K562 (cell line): ENCODE results near the gene C1orf56. TPM values are rescaled to one million over a fixed set of nuclear protein-coding genes. Genes with fewer than 3 reads are reported as not detected.

ENCODE experiments used
- ARID1B ChIP-seq: fragments of 450-650 bp; IDR thresholded peaks from 2 replicates; pipeline ENCODE4 v1.6.1; 2016; ENCODE audit warnings: antibody characterized with exemption, mild to moderate bottlenecking, inconsistent platforms
- CBFA2T3 ChIP-seq: fragments of 450-650 bp; IDR thresholded peaks from 2 replicates; pipeline ENCODE4 v1.6.1; 2017
- CC2D1A ChIP-seq: fragments of 450-650 bp; IDR thresholded peaks from 2 replicates; pipeline ENCODE4 v1.6.1; 2017; ENCODE audit warnings: mild to moderate bottlenecking
- CXXC5 ChIP-seq: fragments of 250-450 bp; sonication (Bioruptor Pico); IDR thresholded peaks from 2 replicates; pipeline ENCODE4 v1.8.0; 2022; ENCODE audit warnings: inconsistent platforms, mild to moderate bottlenecking, moderate library complexity
- FOXM1 ChIP-seq, 2 experiments: fragments of 450-650 bp in 1 of 2; sonication (generic) in 1 of 2; formaldehyde crosslinking in 1 of 2; IDR thresholded peaks; 2 replicates each; pipeline versions ENCODE4 v1.6.1 to v1.9.0; 2017 to 2022; ENCODE audit warnings: low read depth in 2 of 2, mild to moderate bottlenecking in 2 of 2, missing genetic modification reagents in 1 of 2, moderate library complexity in 1 of 2
- HNRNPLL ChIP-seq: fragments of 200-400 bp; formaldehyde crosslinking; IDR thresholded peaks from 2 replicates; pipeline ENCODE4 v1.6.1; 2017; ENCODE audit warnings: low read length, low read depth, mild to moderate bottlenecking; ENCODE audit not compliant: poor library complexity, severe bottlenecking
- ILF3 ChIP-seq: fragments of 450-650 bp; IDR thresholded peaks from 2 replicates; pipeline ENCODE4 v1.6.1; 2018; ENCODE audit warnings: antibody characterized with exemption, mild to moderate bottlenecking, moderate library complexity, borderline replicate concordance
- KLF10 ChIP-seq: fragments of 250-450 bp; sonication (Bioruptor Pico); IDR thresholded peaks from 2 replicates; pipeline ENCODE4 v1.6.1; 2021; ENCODE audit warnings: matching md5 sums
- NFE2L1 ChIP-seq: fragments of 450-650 bp; IDR thresholded peaks from 2 replicates; pipeline ENCODE4 v1.6.1; 2016; ENCODE audit warnings: missing genetic modification characterization, low read depth, mild to moderate bottlenecking, missing compliant biosample characterization, moderate library complexity, borderline replicate concordance
- PYGO2 ChIP-seq: fragments of 450-650 bp; IDR thresholded peaks from 2 replicates; pipeline ENCODE4 v1.6.1; 2016; ENCODE audit warnings: mild to moderate bottlenecking, missing genetic modification characterization, moderate library complexity, missing compliant biosample characterization
- RBM17 ChIP-seq: fragments of 200-400 bp; formaldehyde crosslinking; IDR thresholded peaks from 2 replicates; pipeline ENCODE4 v1.6.1; 2017; ENCODE audit warnings: low read depth, mild to moderate bottlenecking, low read length, borderline replicate concordance
- SAFB2 ChIP-seq: fragments of 200-400 bp; formaldehyde crosslinking; IDR thresholded peaks from 2 replicates; pipeline ENCODE4 v1.6.1; 2018; ENCODE audit warnings: borderline replicate concordance, low read length, low read depth, moderate library complexity; ENCODE audit not compliant: severe bottlenecking
- SIN3A ChIP-seq, 2 experiments: fragments of 150-350 bp in 1 of 2; IDR thresholded peaks; 2 replicates each; pipeline ENCODE4 v1.6.1; 2011 to 2016; ENCODE audit warnings: borderline replicate concordance in 2 of 2, low read depth in 2 of 2, low read length in 2 of 2, mild to moderate bottlenecking in 2 of 2, moderate library complexity in 2 of 2; ENCODE audit not compliant: control insufficient read depth in 1 of 2
- SMARCC2 ChIP-seq: fragments of 450-650 bp; IDR thresholded peaks from 2 replicates; pipeline ENCODE4 v1.6.1; 2017; ENCODE audit warnings: antibody characterized with exemption, moderate library complexity, mild to moderate bottlenecking, low read depth
- ZKSCAN8 ChIP-seq: fragments of 200-800 bp; sonication (Bioruptor generic); IDR thresholded peaks from 2 replicates; pipeline ENCODE4 v1.6.1; 2016; ENCODE audit warnings: missing genetic modification characterization, missing compliant biosample characterization
- ZNF449 ChIP-seq: fragments of 250-450 bp; sonication (Bioruptor Pico); IDR thresholded peaks from 2 replicates; pipeline ENCODE4 v1.8.0; 2022; ENCODE audit warnings: moderate library complexity, mild to moderate bottlenecking, inconsistent platforms
- ZNF507 ChIP-seq: conservative IDR thresholded peaks from 2 replicates; pipeline ENCODE4 v1.6.1; 2017; ENCODE audit warnings: missing genetic modification characterization, missing compliant biosample characterization
- ZNF639 ChIP-seq, 2 experiments: fragments of 200-800 bp in 1 of 2; sonication (Bioruptor generic) in 1 of 2; sonication (generic) in 1 of 2; formaldehyde crosslinking in 1 of 2; IDR thresholded peaks in 1 of 2; conservative IDR thresholded peaks in 1 of 2; 2 replicates each; pipeline versions ENCODE4 v1.5.0 to v1.6.1; 2016 to 2020; ENCODE audit warnings: missing compliant biosample characterization in 1 of 2, missing genetic modification characterization in 1 of 2, missing genetic modification reagents in 1 of 2
- ZNF707 ChIP-seq: fragments of 250-450 bp; sonication (Bioruptor Pico); conservative IDR thresholded peaks from 2 replicates; pipeline ENCODE4 v1.8.0; 2022; ENCODE audit warnings: inconsistent platforms, mild to moderate bottlenecking, moderate library complexity
- polyA plus RNA-seq, 8 experiments: library from polyadenylated mRNA; depleted of rRNA in 4 of 8; stranded (reverse) in 5 of 8; unstranded in 3 of 8; fragments of >200 nt; fragmentation: Nextera tagmentation in 2 of 8; fragmentation: Illumina TruSeq in 1 of 8; extraction: Ambion mirVana in 2 of 8; extraction: Trizol in 1 of 8; gene quantifications; 2 replicates each; pipeline versions ENCODE4 v1.2.1 to v1.2.3, GENCODE V29; 2011 to 2014; ENCODE audit warnings: inconsistent platforms in 1 of 8, missing spikeins in 1 of 8
- total RNA-seq, 7 experiments: library from RNA; depleted of rRNA in 6 of 7; stranded (reverse); fragments of >200 nt in 6 of 7; fragmentation: Illumina TruSeq in 2 of 7; extraction: Trizol in 2 of 7; gene quantifications; 2 replicates each; pipeline versions ENCODE4 v1.2.1 to v1.2.3, GENCODE V29; 2011 to 2021; ENCODE audit warnings: low replicate concordance in 1 of 7
- TF ChIP-seq, protein P1 (sequence below): fragments of 450-650 bp; formaldehyde crosslinking; IDR thresholded peaks from 2 replicates; pipeline ENCODE4 v1.4.0; 2022; ENCODE audit warnings: mild to moderate bottlenecking, moderate library complexity
- TF ChIP-seq, protein P2 (sequence below): fragments of 250-450 bp; sonication (Bioruptor Pico); IDR thresholded peaks from 2 replicates; pipeline ENCODE4 v1.8.0; 2021; ENCODE audit warnings: moderate library complexity, mild to moderate bottlenecking, inconsistent platforms
- TF ChIP-seq, protein P3 (sequence below): fragments of 450-650 bp; conservative IDR thresholded peaks from 2 replicates; pipeline ENCODE4 v1.6.1; 2016; ENCODE audit warnings: missing genetic modification characterization, low read depth, mild to moderate bottlenecking, missing compliant biosample characterization, moderate library complexity

C1orf56 gene
- total and polyA plus RNA-seq, 9 of the 15 experiments (the other 6 are each of a cell fraction or from before 2014, with no cell fraction given) = 0.18 to 15.7 (median 1.1) TPM

DNA sequence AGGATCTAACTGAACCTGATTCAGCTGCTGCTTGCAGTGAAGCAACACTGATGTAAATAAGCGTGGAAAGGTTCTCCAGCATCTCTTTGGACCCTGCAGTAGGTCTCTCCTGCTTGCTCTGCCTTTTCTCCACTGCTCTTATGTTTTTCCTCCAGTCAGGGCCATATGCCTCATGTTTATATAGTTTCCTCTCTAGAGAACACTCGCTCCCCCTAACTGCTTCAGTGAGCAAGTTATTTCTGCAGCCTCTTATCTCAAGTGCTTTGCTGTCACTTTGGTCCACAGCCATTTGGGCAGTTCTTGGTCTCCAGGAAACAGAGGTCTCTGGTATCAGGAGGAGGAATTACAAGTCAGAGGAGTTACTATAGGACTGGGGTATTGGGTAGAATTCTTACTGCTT, 34.0 kb upstream of the C1orf56 start (continued):
- TF ChIP-seq ILF3 = no peak
- 0 out of 2 replicates have a peak, but pooled peaks have one; percentile 7 for TF ChIP-seq CXXC5 (CRISPR knock-in tag)
- TF ChIP-seq FOXM1 (IDR thresholded peaks at IDR 0.05; ENCODE audit: low read depth) = no peak
- TF ChIP-seq FOXM1 (CRISPR knock-in tag; IDR thresholded peaks at IDR 0.05; ENCODE audit: low read depth) = no peak
- TF ChIP-seq, protein P1, sequence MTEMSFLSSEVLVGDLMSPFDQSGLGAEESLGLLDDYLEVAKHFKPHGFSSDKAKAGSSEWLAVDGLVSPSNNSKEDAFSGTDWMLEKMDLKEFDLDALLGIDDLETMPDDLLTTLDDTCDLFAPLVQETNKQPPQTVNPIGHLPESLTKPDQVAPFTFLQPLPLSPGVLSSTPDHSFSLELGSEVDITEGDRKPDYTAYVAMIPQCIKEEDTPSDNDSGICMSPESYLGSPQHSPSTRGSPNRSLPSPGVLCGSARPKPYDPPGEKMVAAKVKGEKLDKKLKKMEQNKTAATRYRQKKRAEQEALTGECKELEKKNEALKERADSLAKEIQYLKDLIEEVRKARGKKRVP (CRISPR knock-in tag) = no peak
- TF ChIP-seq RBM17 = no peak
- TF ChIP-seq ZNF449 (CRISPR knock-in tag) = no peak
- TF ChIP-seq CC2D1A = no peak
- TF ChIP-seq HNRNPLL = no peak
- no peak for TF ChIP-seq KLF10 (CRISPR knock-in tag)
- TF ChIP-seq, protein P2, sequence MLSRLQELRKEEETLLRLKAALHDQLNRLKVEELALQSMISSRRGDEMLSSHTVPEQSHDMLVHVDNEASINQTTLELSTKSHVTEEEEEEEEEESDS = no peak
- peak; percentile 28; the same call in 1 of the 2 replicates for TF ChIP-seq CBFA2T3
- TF ChIP-seq PYGO2 (tag) = no peak
- TF ChIP-seq ZNF507 = no peak
- no peak for TF ChIP-seq SIN3A (IDR thresholded peaks at IDR 0.05; ENCODE audit: borderline replicate concordance in 2 of 2, control insufficient read depth in 1 of 2, low read depth in 2 of 2, low read length in 2 of 2)
- TF ChIP-seq, protein P3, sequence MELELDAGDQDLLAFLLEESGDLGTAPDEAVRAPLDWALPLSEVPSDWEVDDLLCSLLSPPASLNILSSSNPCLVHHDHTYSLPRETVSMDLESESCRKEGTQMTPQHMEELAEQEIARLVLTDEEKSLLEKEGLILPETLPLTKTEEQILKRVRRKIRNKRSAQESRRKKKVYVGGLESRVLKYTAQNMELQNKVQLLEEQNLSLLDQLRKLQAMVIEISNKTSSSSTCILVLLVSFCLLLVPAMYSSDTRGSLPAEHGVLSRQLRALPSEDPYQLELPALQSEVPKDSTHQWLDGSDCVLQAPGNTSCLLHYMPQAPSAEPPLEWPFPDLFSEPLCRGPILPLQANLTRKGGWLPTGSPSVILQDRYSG = no peak
- 0 out of 4 replicates have a peak, but pooled peaks of 1 of the 2 experiments have one; percentile 27 for TF ChIP-seq ZNF639 (CRISPR knock-in tag; conservative IDR thresholded peaks at IDR 0.05 in 1 of 2, IDR thresholded peaks at IDR 0.05 in 1 of 2)
- no peak for TF ChIP-seq SAFB2
- no peak for TF ChIP-seq ZKSCAN8 (CRISPR knock-in tag)
- no peak for TF ChIP-seq SMARCC2
- TF ChIP-seq NFE2L1 = no peak
- peak; percentile 48; the same call in 1 of the 2 replicates for TF ChIP-seq ARID1B
- no peak for TF ChIP-seq ZNF707 (CRISPR knock-in tag)
